ENCODE measurements around the gene FBXL4.

Gene FBXL4

GRCh38 chr6:98985391-98985790 lies 37.6 kb upstream of the FBXL4 start:
- Histone ChIP-seq H3K9me3 (ENCODE audit: severe bottlenecking) (no peaks in the 10 kb centered on the region), H3K4me1 (ENCODE audit: insufficient read depth, poor library complexity, severe bottlenecking) (no peaks in the 10 kb centered on the region), H3K36me3 (ENCODE audit: low read depth) (no peaks in the 10 kb centered on the region), H3K27ac (ENCODE audit: poor library complexity, severe bottlenecking) (no peak overlapping the region), H3K27me3 (ENCODE audit: insufficient read depth, poor library complexity, severe bottlenecking) (peaks cover 8% of the 10 kb centered on the region), H3K4me3 (ENCODE audit: severe bottlenecking) (no peak overlapping the region)
- ATAC-seq (ENCODE audit: low read depth) (no peak), DNase-seq (ENCODE audit: low spot score) (no peak)
- TF ChIP-seq CTCF (IDR thresholded peaks at IDR 0.05; ENCODE audit: poor library complexity, severe bottlenecking): no peak

DNA sequence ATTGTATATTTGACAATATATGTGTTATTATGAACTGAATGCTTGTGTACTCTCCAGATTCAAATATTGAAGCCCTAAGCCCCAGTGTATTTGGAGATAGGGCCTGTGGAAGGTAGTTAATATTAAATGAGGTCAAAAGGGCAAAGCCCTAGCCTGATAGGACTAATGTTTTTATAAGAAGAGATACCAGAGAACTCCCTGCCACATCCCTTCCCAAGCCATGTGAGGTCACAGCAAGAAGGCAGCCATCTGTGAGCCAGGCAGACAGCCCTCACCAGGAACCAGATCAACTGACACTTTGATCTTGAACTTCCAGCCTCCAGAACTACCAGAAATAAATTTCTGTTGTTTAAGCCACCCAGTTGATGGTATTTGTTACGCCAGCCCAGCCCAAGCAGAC lies 36.4 kb upstream of the FBXL4 start:
- Histone ChIP-seq H3K9me3 (ENCODE audit: severe bottlenecking) (no peaks in the 10 kb centered on the region), H3K4me1 (ENCODE audit: insufficient read depth, poor library complexity, severe bottlenecking) (no peaks in the 10 kb centered on the region), H3K36me3 (ENCODE audit: low read depth) (no peaks in the 10 kb centered on the region), H3K27me3 (ENCODE audit: insufficient read depth, poor library complexity, severe bottlenecking) (peaks cover 8% of the 10 kb centered on the region), H3K4me3 (ENCODE audit: severe bottlenecking) (no peak overlapping the region), H3K27ac (ENCODE audit: poor library complexity, severe bottlenecking) (no peak overlapping the region)
- ATAC-seq (ENCODE audit: low read depth) (no peak), DNase-seq (ENCODE audit: low spot score) (no peak)
- no peak for TF ChIP-seq CTCF (IDR thresholded peaks at IDR 0.05; ENCODE audit: poor library complexity, severe bottlenecking)

DNA sequence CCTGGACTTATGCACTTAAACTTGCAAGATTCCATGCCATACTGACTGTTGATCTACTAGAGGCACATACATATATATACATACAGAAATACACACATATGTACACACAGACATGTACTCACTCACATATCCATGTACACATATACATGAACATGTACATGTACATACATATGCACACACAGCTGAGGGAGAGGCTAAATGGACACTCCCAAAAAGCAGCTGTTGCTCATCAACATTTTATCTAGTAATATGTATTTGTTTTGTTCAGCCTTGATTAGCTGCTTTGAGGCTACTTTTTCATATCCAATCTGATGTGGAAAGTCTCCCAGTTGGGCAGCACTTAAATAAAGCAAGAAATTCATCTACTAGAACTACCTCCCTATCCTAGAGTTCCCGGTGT lies 33.7 kb upstream of the FBXL4 start:
- no peak for TF ChIP-seq CTCF (IDR thresholded peaks at IDR 0.05; ENCODE audit: poor library complexity, severe bottlenecking)

GRCh38 chr6:98980819-98981218 lies 33.1 kb upstream of the FBXL4 start:
- H3K27ac ChIP-seq (ENCODE audit: poor library complexity, severe bottlenecking): no peak overlapping the region
- H3K9me3 ChIP-seq (ENCODE audit: severe bottlenecking): no peaks in the 10 kb centered on the region
- DNase-seq (ENCODE audit: low spot score): no peak
- TF ChIP-seq CTCF (IDR thresholded peaks at IDR 0.05; ENCODE audit: poor library complexity, severe bottlenecking): no peak
- no peak overlapping the region for H3K4me3 ChIP-seq (ENCODE audit: severe bottlenecking)
- no peak for ATAC-seq (ENCODE audit: low read depth)
- H3K4me1 ChIP-seq (ENCODE audit: insufficient read depth, poor library complexity, severe bottlenecking): no peaks in the 10 kb centered on the region
- H3K27me3 ChIP-seq (ENCODE audit: insufficient read depth, poor library complexity, severe bottlenecking): peaks cover 8% of the 10 kb centered on the region
- H3K36me3 ChIP-seq (ENCODE audit: low read depth): no peaks in the 10 kb centered on the region

More for the DNA sequence above, 33.7 kb upstream of the FBXL4 start:
- Histone ChIP-seq H3K27ac (ENCODE audit: poor library complexity, severe bottlenecking) (no peak overlapping the region), H3K36me3 (ENCODE audit: low read depth) (no peaks in the 10 kb centered on the region), H3K9me3 (ENCODE audit: severe bottlenecking) (no peaks in the 10 kb centered on the region), H3K4me1 (ENCODE audit: insufficient read depth, poor library complexity, severe bottlenecking) (no peaks in the 10 kb centered on the region), H3K4me3 (ENCODE audit: severe bottlenecking) (no peak overlapping the region), H3K27me3 (ENCODE audit: insufficient read depth, poor library complexity, severe bottlenecking) (peaks cover 8% of the 10 kb centered on the region)
- DNase-seq (ENCODE audit: low spot score) (no peak), ATAC-seq (ENCODE audit: low read depth) (no peak)

GRCh38 chr6:98977671-98978292 lies 30.0 kb upstream of the FBXL4 start:
- ATAC-seq (ENCODE audit: low read depth) (no peak), DNase-seq (ENCODE audit: low spot score) (no peak)
- Histone ChIP-seq H3K4me1 (ENCODE audit: insufficient read depth, poor library complexity, severe bottlenecking) (no peaks in the 10 kb centered on the region), H3K4me3 (ENCODE audit: severe bottlenecking) (no peak overlapping the region), H3K27ac (ENCODE audit: poor library complexity, severe bottlenecking) (no peak overlapping the region), H3K27me3 (ENCODE audit: insufficient read depth, poor library complexity, severe bottlenecking) (no peaks in the 10 kb centered on the region), H3K36me3 (ENCODE audit: low read depth) (no peaks in the 10 kb centered on the region), H3K9me3 (ENCODE audit: severe bottlenecking) (no peaks in the 10 kb centered on the region)
- TF ChIP-seq CTCF (IDR thresholded peaks at IDR 0.05; ENCODE audit: poor library complexity, severe bottlenecking): no peak

Measured in RWPE2 (cell line).